ENCODE results near the gene RUFY3. TPM values are rescaled to one million over a fixed set of nuclear protein-coding genes. Genes with fewer than 3 reads are reported as not detected.

Gene RUFY3
- total RNA-seq: 375 TPM

GRCh38 chr4:70721747-70722146 lies at the start of gene RUFY3:
RUFY3 (plus strand) TSS chr4:70721964; CDS start chr4:70722574, 610 bp downstream.

GRCh38 chr4:70687821-70688794 lies 33.7 kb upstream of the RUFY3 start, which contains the start of gene UTP3:
UTP3 (plus strand) TSS chr4:70688532; CDS start chr4:70688678, 146 bp downstream.

GRCh38 chr4:70839589-70840093 lies 117.9 kb downstream of the RUFY3 start, which contains the start of gene GRSF1:
GRSF1 (minus strand) TSS chr4:70839890; CDS start chr4:70839827, 63 bp downstream.

Small RNAs within 50 kb of the gene (small RNA-seq; reads per million reads assigned to genes)
- gene RF00026 (ENCODE audit: low replicate concordance) (not detected), gene RNU6-520P (ENCODE audit: low replicate concordance) (not detected), gene RNU6-784P (ENCODE audit: low replicate concordance) (not detected), gene RNU6-891P (ENCODE audit: low replicate concordance) (not detected)

Other genes with a start within 250 kb of the RUFY3 start
- gene MUC7, start 249.8 kb upstream of the RUFY3 start, total RNA-seq: not detected
- not detected for gene AMTN, start 203.4 kb upstream of the RUFY3 start, total RNA-seq
- 0.94 TPM for gene AMBN, start 129.7 kb upstream of the RUFY3 start, total RNA-seq
- gene ENAM, start 93.2 kb upstream of the RUFY3 start, total RNA-seq: not detected
- not detected for gene JCHAIN, start 55.5 kb upstream of the RUFY3 start, total RNA-seq
- gene UTP3, start 33.4 kb upstream of the RUFY3 start, total RNA-seq: 15.7 TPM
- 52.9 TPM for gene GRSF1, start 117.9 kb downstream of the RUFY3 start, total RNA-seq
- 42.3 TPM for gene MOB1B, start 180.4 kb downstream of the RUFY3 start, total RNA-seq